Measurements from ENCODE around the gene STXBP5. TPM values are rescaled to one million over a fixed set of nuclear protein-coding genes. Genes with fewer than 3 reads are reported as not detected.

The STXBP5 gene
- polyA plus RNA-seq, 1 donor (not counting 4 experiments of a cell fraction or from before 2014, with no cell fraction given): 19.4 TPM

GRCh38 chr6:147169529-147169928, 34.7 kb upstream of the STXBP5 start:
- Histone ChIP-seq H3K9me1 (ENCODE audit: control insufficient read depth, extremely low read depth, insufficient read depth, low read length) (no peaks in the 10 kb centered on the region), H3K4me3 (ENCODE audit: control insufficient read depth in 2 of 3, extremely low read depth in 1 of 3, insufficient read depth in 2 of 3, low read depth in 1 of 3, low read length in 3 of 3) (no peak overlapping the region), H4K20me1 (ENCODE audit: control insufficient read depth, extremely low read depth, insufficient read depth, low read length) (no peaks in the 10 kb centered on the region), H3K4me2 (ENCODE audit: control insufficient read depth, extremely low read depth, insufficient read depth, low read depth, low read length) (no peak overlapping the region), H3K36me3 (ENCODE audit: control insufficient read depth in 2 of 2, extremely low read depth in 1 of 2, insufficient read depth in 2 of 2, low read length in 2 of 2) (no peaks in the 10 kb centered on the region), H3K79me2 (ENCODE audit: control insufficient read depth, insufficient read depth, low read length) (no peaks in the 10 kb centered on the region), H3K9me3 (ENCODE audit: control insufficient read depth, low read depth, low read length) (no peaks in the 10 kb centered on the region), H3K9ac (ENCODE audit: control insufficient read depth, extremely low read depth, insufficient read depth, low read length) (no peak overlapping the region), H2AFZ (ENCODE audit: control insufficient read depth, low read length) (no peak overlapping the region), H3K27me3 (ENCODE audit: control insufficient read depth, extremely low read depth, insufficient read depth, low read length) (no peaks in the 10 kb centered on the region), H3K4me1 (ENCODE audit: control insufficient read depth, extremely low read depth, insufficient read depth, low read length) (peaks cover 16% of the 10 kb centered on the region), H3K27ac (ENCODE audit: control insufficient read depth, insufficient read depth, low read length) (no peak overlapping the region)
- TF ChIP-seq EZH2 (IDR thresholded peaks at IDR 0.05; ENCODE audit: low read length): no peak
- no peak for TF ChIP-seq CTCF (optimal IDR thresholded peaks at IDR 0.05 in 1 of 3, IDR thresholded peaks at IDR 0.05 in 1 of 3, conservative IDR thresholded peaks at IDR 0.05 in 1 of 3; ENCODE audit: extremely low read depth in 1 of 3, insufficient read depth in 2 of 3, low read length in 3 of 3)
- no peak for DNase-seq (ENCODE audit: low read depth, low spot score)
- FAIRE-seq: no peak
- dilution Hi-C loops (cut with MboI; ENCODE audit: extremely low pct_ligation_motif_present, low sequenced_read_pairs): no loop called here

- no peaks in the 10 kb centered on the region for H3K36me3 ChIP-seq (ENCODE audit: control insufficient read depth in 2 of 2, extremely low read depth in 1 of 2, insufficient read depth in 2 of 2, low read length in 2 of 2)
- FAIRE-seq (peak; percentile 74), DNase-seq (ENCODE audit: low read depth, low spot score) (no peak)
- no peaks in the 10 kb centered on the region for H3K79me2 ChIP-seq (ENCODE audit: control insufficient read depth, insufficient read depth, low read length)
- no peaks in the 10 kb centered on the region for H3K9me1 ChIP-seq (ENCODE audit: control insufficient read depth, extremely low read depth, insufficient read depth, low read length)
- H3K27me3 ChIP-seq (ENCODE audit: control insufficient read depth, extremely low read depth, insufficient read depth, low read length): no peaks in the 10 kb centered on the region
- TF ChIP-seq CTCF (optimal IDR thresholded peaks at IDR 0.05 in 1 of 3, IDR thresholded peaks at IDR 0.05 in 1 of 3, conservative IDR thresholded peaks at IDR 0.05 in 1 of 3; ENCODE audit: extremely low read depth in 1 of 3, insufficient read depth in 2 of 3, low read length in 3 of 3) (no peak), EZH2 (IDR thresholded peaks at IDR 0.05; ENCODE audit: low read length) (no peak)
- H3K4me3 ChIP-seq (ENCODE audit: control insufficient read depth in 2 of 3, extremely low read depth in 1 of 3, insufficient read depth in 2 of 3, low read depth in 1 of 3, low read length in 3 of 3): peak overlapping the region in 1 of 3 experiments; percentile 25
- dilution Hi-C loops (cut with MboI; ENCODE audit: extremely low pct_ligation_motif_present, low sequenced_read_pairs): no loop called here
- no peaks in the 10 kb centered on the region for H4K20me1 ChIP-seq (ENCODE audit: control insufficient read depth, extremely low read depth, insufficient read depth, low read length)
- H3K4me2 ChIP-seq (ENCODE audit: control insufficient read depth, extremely low read depth, insufficient read depth, low read depth, low read length): peak overlapping the region; percentile 43
- H3K4me1 ChIP-seq (ENCODE audit: control insufficient read depth, extremely low read depth, insufficient read depth, low read length): peaks cover 16% of the 10 kb centered on the region
- no peak overlapping the region for H3K9ac ChIP-seq (ENCODE audit: control insufficient read depth, extremely low read depth, insufficient read depth, low read length)
- peak overlapping the region; percentile 21 for H2AFZ ChIP-seq (ENCODE audit: control insufficient read depth, low read length)
- H3K27ac ChIP-seq (ENCODE audit: control insufficient read depth, insufficient read depth, low read length): peak overlapping the region; percentile 47
- no peaks in the 10 kb centered on the region for H3K9me3 ChIP-seq (ENCODE audit: control insufficient read depth, low read depth, low read length)
These were observed 33.9 kb upstream of the STXBP5 start for GRCh38 chr6:147170269-147170668.
